Measurements from ENCODE around the gene TUT7. TPM values are rescaled to one million over a fixed set of nuclear protein-coding genes. Genes with fewer than 3 reads are reported as not detected.

Gene TUT7
- total and polyA plus RNA-seq, 2 experiments from 2014 or later: 21.4 to 23.8 TPM

GRCh38 chr9:86281593-86282076 is 72.6 kb downstream of the TUT7 start:
- ATAC-seq (peak; percentile 41), DNase-seq (ENCODE audit: low spot score) (peak; percentile 56)
- H3K27ac Mint-ChIP-seq: peak overlapping the region; percentile 98
- Histone ChIP-seq H3K79me2 (replicated peaks; ENCODE audit: insufficient read depth) (peaks cover 50% of the 10 kb centered on the region), H3F3A (replicated peaks; ENCODE audit: low read depth) (0 out of 2 replicates have a peak, but pooled peaks cover 3% of the 10 kb centered on the region), H3K4me1 (ENCODE audit: insufficient read depth) (peaks cover 5% of the 10 kb centered on the region), H2AFZ (peak overlapping the region; percentile 94), H3K27ac (ENCODE audit: low read depth) (peak overlapping the region; percentile 96), H3K4me2 (peak overlapping the region; percentile 93), H4K20me1 (replicated peaks; ENCODE audit: insufficient read depth) (peaks cover 8% of the 10 kb centered on the region; the same call in 1 of the 2 replicates), H3K36me3 (ENCODE audit: insufficient read depth) (0 out of 2 replicates have a peak, but pooled peaks cover 4% of the 10 kb centered on the region), H3K4me3 (peak overlapping the region; percentile 84), H3K27me3 (ENCODE audit: insufficient read depth) (no peaks in the 10 kb centered on the region), H3K9me2 (ENCODE audit: insufficient read depth) (no peaks in the 10 kb centered on the region)
- peaks cover 16% of the 10 kb centered on the region for H3K27me3 Mint-ChIP-seq (ENCODE audit: insufficient read depth, low read depth, poor library complexity)
- H3K36me3 Mint-ChIP-seq (ENCODE audit: low read depth): peaks cover 7% of the 10 kb centered on the region
- no peaks in the 10 kb centered on the region; the same call in 2 of the 3 replicates for H3K9me3 Mint-ChIP-seq
- peaks cover 34% of the 10 kb centered on the region for H3K4me1 Mint-ChIP-seq
- peak; percentile 75; the same call in 1 of the 2 replicates for TF ChIP-seq POLR2AphosphoS5 (IDR thresholded peaks at IDR 0.05; ENCODE audit: low read depth)
- TF ChIP-seq EZH2 (IDR thresholded peaks at IDR 0.05; ENCODE audit: low read depth, unreplicated experiment): no peak
- H3K4me3 Mint-ChIP-seq: peak overlapping the region; percentile 93

- Mint-ChIP-seq H3K4me3 (peak overlapping the region; percentile 93), H3K9me3 (no peaks in the 10 kb centered on the region; the same call in 2 of the 3 replicates), H3K27me3 (ENCODE audit: insufficient read depth, low read depth, poor library complexity) (peaks cover 12% of the 10 kb centered on the region), H3K27ac (no peak overlapping the region), H3K36me3 (ENCODE audit: low read depth) (peaks cover 7% of the 10 kb centered on the region), H3K4me1 (peaks cover 29% of the 10 kb centered on the region)
- Histone ChIP-seq H3K9me2 (ENCODE audit: insufficient read depth) (no peaks in the 10 kb centered on the region), H3K27ac (ENCODE audit: low read depth) (no peak overlapping the region), H3K4me1 (ENCODE audit: insufficient read depth) (peaks cover 5% of the 10 kb centered on the region), H3K79me2 (replicated peaks; ENCODE audit: insufficient read depth) (peaks cover 61% of the 10 kb centered on the region), H3F3A (replicated peaks; ENCODE audit: low read depth) (0 out of 2 replicates have a peak, but pooled peaks cover 3% of the 10 kb centered on the region), H2AFZ (no peak overlapping the region), H3K4me2 (peak overlapping the region; percentile 93), H4K20me1 (replicated peaks; ENCODE audit: insufficient read depth) (peaks cover 8% of the 10 kb centered on the region; the same call in 1 of the 2 replicates), H3K36me3 (ENCODE audit: insufficient read depth) (0 out of 2 replicates have a peak, but pooled peaks cover 4% of the 10 kb centered on the region), H3K27me3 (ENCODE audit: insufficient read depth) (no peaks in the 10 kb centered on the region), H3K4me3 (peak overlapping the region; percentile 84)
- ATAC-seq (no peak), DNase-seq (ENCODE audit: low spot score) (no peak)
- no peak for TF ChIP-seq JUNB (IDR thresholded peaks at IDR 0.05; ENCODE audit: unreplicated experiment)
- no peak for TF ChIP-seq ETS1 (IDR thresholded peaks at IDR 0.05)
- no peak for TF ChIP-seq ZNF114 (CRISPR knock-in tag; IDR thresholded peaks at IDR 0.05)
- TF ChIP-seq NANOG (IDR thresholded peaks at IDR 0.05; ENCODE audit: borderline replicate concordance): no peak
- no peak for TF ChIP-seq EZH2 (IDR thresholded peaks at IDR 0.05; ENCODE audit: low read depth, unreplicated experiment)
- no peak for TF ChIP-seq STAT1 (IDR thresholded peaks at IDR 0.05; ENCODE audit: unreplicated experiment)
- TF ChIP-seq POLR2AphosphoS5 (IDR thresholded peaks at IDR 0.05; ENCODE audit: low read depth): no peak
- TF ChIP-seq CTCF (conservative IDR thresholded peaks at IDR 0.05; ENCODE audit: low read depth in 2 of 2): no peak
- no peak for TF ChIP-seq REST (IDR thresholded peaks at IDR 0.05; ENCODE audit: unreplicated experiment)
These were observed 73.6 kb downstream of the TUT7 start for GRCh38 chr9:86280580-86280979.

All from GM23338 (cell line).